Spleen (tissue), 11 donors: Measurements from ENCODE around the gene PRRG3. TPM values are rescaled to one million over a fixed set of nuclear protein-coding genes. Genes with fewer than 3 reads are reported as not detected.

Source experiments
- DNase-seq: peaks from one replicate; pipeline ENCODE4 v3.0.0-alpha.2; 2020
- H3K27ac ChIP-seq, 8 donors: fragments of 200-600 bp; sonication (generic) in 7 of 8; 1 replicate in 4 of 8; 2 replicates in 4 of 8; pipeline versions ENCODE4 v1.5.0 to v1.8.0; 2016 to 2021; ENCODE audit warnings: inconsistent platforms in 4 of 8, mild to moderate bottlenecking in 4 of 8, moderate library complexity in 1 of 8
- H3K27me3 ChIP-seq, 7 donors: fragments of 200-600 bp; sonication (generic) in 6 of 7; replicated peaks in 1 of 7; 1 replicate in 4 of 7; 2 replicates in 3 of 7; pipeline versions ENCODE4 v1.5.0 to v1.8.0; 2016 to 2021; ENCODE audit warnings: inconsistent platforms in 3 of 7, mild to moderate bottlenecking in 1 of 7
- H3K36me3 ChIP-seq, 6 donors: fragments of 200-600 bp; sonication (generic) in 5 of 6; 1 replicate in 4 of 6; 2 replicates in 2 of 6; pipeline versions ENCODE4 v1.5.0 to v1.8.0; 2016 to 2021; ENCODE audit warnings: inconsistent platforms in 2 of 6
- H3K4me1 ChIP-seq, 6 donors: fragments of 200-600 bp; sonication (generic) in 5 of 6; 1 replicate in 3 of 6; 2 replicates in 3 of 6; pipeline versions ENCODE4 v1.5.0 to v1.8.0; 2016 to 2021; ENCODE audit warnings: inconsistent platforms in 3 of 6
- H3K4me3 ChIP-seq, 8 donors: fragments of 200-600 bp; sonication (generic) in 7 of 8; 1 replicate in 4 of 8; 2 replicates in 4 of 8; pipeline versions ENCODE4 v1.5.0 to v1.8.0; 2016 to 2021; ENCODE audit warnings: inconsistent platforms in 4 of 8, mild to moderate bottlenecking in 4 of 8, moderate library complexity in 2 of 8
- H3K9me3 ChIP-seq, 8 donors: fragments of 200-600 bp; sonication (generic) in 7 of 8; 1 replicate in 4 of 8; 2 replicates in 4 of 8; pipeline versions ENCODE4 v1.5.0 to v1.8.0; 2016 to 2021; ENCODE audit warnings: inconsistent platforms in 4 of 8
- POLR2A ChIP-seq, 3 donors: fragments of 450-650 bp; IDR thresholded peaks; one replicate each; pipeline ENCODE4 v1.5.1; 2017; ENCODE audit warnings: antibody characterized with exemption in 3 of 3, mild to moderate bottlenecking in 1 of 3
- POLR2AphosphoS5 ChIP-seq, 3 donors: sonication (generic); formaldehyde crosslinking; IDR thresholded peaks; one replicate each; pipeline ENCODE4 v1.5.1; 2017; ENCODE audit warnings: antibody characterized with exemption in 3 of 3
- WGBS, 5 donors: extraction: QIAGEN DNeasy Blood & Tissue Kit in 3 of 5; methylation state at CpG; one replicate each; pipeline versions ENCODE4 v1.1.5 to v1.1.7; 2013 to 2018; 5-methylcytosine and 5-hydroxymethylcytosine counted together
- intact Hi-C: fragments of 100-400 bp; cut with DNase I; formaldehyde crosslinking; loops from one replicate; pipeline ENCODE4 v1.15.0; 2023; ENCODE audit warnings: low total_unique reads
- polyA plus RNA-seq, 3 donors: library from polyadenylated mRNA; stranded (reverse); fragments of 200-250 nt; gene quantifications; one replicate each; pipeline ENCODE4 v1.2.1, GENCODE V29; 2013
- total RNA-seq, 7 donors: library from RNA; depleted of rRNA in 3 of 7; stranded (reverse); fragments of >200 nt in 3 of 7; fragmentation: NEBNext Ultra II Directional in 4 of 7; extraction: Animal tissue kit (Norgen Biotek cat#: 25700) in 4 of 7; gene quantifications; one replicate each; pipeline versions ENCODE4 v1.1.0 to v1.2.1, GENCODE V29; 2016 to 2021
- TF ChIP-seq, protein P1 (sequence below), 11 experiments: fragments of 200-600 bp in 7 of 11; fragments of 450-650 bp in 4 of 11; sonication (generic) in 4 of 11; IDR thresholded peaks in 8 of 11; conservative IDR thresholded peaks in 3 of 11; 1 replicate in 7 of 11; 2 replicates in 4 of 11; pipeline versions ENCODE4 v1.4.0 to v1.8.0; 2016 to 2021; ENCODE audit warnings: antibody characterized with exemption in 11 of 11, inconsistent platforms in 4 of 11, mild to moderate bottlenecking in 1 of 11
- donor health status: healthy with polysubstance abuse.
- donor health status: DM: no; HTN: no; CAD: no; lungs with moderate emphysema.
- donor health status: DM: no; HTN: no; CAD: no.
- donor health status: Bipolar disorder and iron deficiency.
- donor health status: healthy.
- donor health status: DM: no; HTN: no; CAD: no.
- donor health status: DM: yes; HTN: yes; CAD: no.

Gene PRRG3
- total and polyA plus RNA-seq, 10 donors: 0.06 to 4.3 (median 1.5) TPM

DNA sequence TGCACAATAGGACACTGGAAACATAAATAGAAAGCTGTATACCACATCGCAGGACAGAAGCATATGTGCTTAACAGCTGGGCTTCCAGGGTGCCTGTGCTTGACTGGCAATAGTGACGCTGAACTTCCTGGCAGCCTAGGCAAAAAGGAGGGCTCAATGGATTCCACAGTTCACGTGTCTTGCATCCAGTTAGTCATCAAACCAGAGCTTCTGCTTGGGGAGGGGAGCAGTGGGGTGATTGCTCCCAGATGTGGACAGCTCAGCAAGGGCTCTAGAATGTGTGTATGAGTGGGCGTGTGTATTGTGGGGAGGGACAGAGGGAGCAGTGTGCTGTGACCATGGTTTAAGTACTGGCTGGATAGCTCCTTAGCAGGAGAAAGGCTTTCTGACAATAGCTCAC is 2.3 kb downstream of the PRRG3 start:
- Histone ChIP-seq H3K4me3 (no peak overlapping the region), H3K36me3 (no peaks in the 10 kb centered on the region), H3K27ac (no peak overlapping the region), H3K4me1 (no peaks in the 10 kb centered on the region), H3K9me3 (no peaks in the 10 kb centered on the region), H3K27me3 (peaks cover 0 to 20% (median 11%) of the 10 kb centered on the region in 7 donors)
- intact Hi-C loops: no loop called here
- TF ChIP-seq POLR2A (IDR thresholded peaks at IDR 0.05) (no peak), POLR2AphosphoS5 (IDR thresholded peaks at IDR 0.05) (no peak)
- TF ChIP-seq, protein P1, sequence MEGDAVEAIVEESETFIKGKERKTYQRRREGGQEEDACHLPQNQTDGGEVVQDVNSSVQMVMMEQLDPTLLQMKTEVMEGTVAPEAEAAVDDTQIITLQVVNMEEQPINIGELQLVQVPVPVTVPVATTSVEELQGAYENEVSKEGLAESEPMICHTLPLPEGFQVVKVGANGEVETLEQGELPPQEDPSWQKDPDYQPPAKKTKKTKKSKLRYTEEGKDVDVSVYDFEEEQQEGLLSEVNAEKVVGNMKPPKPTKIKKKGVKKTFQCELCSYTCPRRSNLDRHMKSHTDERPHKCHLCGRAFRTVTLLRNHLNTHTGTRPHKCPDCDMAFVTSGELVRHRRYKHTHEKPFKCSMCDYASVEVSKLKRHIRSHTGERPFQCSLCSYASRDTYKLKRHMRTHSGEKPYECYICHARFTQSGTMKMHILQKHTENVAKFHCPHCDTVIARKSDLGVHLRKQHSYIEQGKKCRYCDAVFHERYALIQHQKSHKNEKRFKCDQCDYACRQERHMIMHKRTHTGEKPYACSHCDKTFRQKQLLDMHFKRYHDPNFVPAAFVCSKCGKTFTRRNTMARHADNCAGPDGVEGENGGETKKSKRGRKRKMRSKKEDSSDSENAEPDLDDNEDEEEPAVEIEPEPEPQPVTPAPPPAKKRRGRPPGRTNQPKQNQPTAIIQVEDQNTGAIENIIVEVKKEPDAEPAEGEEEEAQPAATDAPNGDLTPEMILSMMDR (IDR thresholded peaks at IDR 0.05 in 8 of 11, conservative IDR thresholded peaks at IDR 0.05 in 3 of 11): no peak
- WGBS, 5 donors: 49 to 95% (median 75%) methylated on average over 2 to 4 of the region's 4 CpGs
- DNase-seq: no peak

- no peaks in the 10 kb centered on the region for H3K36me3 ChIP-seq
- H3K4me3 ChIP-seq: no peak overlapping the region
- no peak for DNase-seq
- TF ChIP-seq POLR2AphosphoS5 (IDR thresholded peaks at IDR 0.05): no peak
- WGBS, 5 donors: 64 to 92% (median 74%) methylated on average over 5 to 6 of the region's 6 CpGs
- H3K27ac ChIP-seq: no peak overlapping the region
- H3K4me1 ChIP-seq: no peaks in the 10 kb centered on the region
- H3K27me3 ChIP-seq: peaks cover 0 to 20% (median 11%) of the 10 kb centered on the region in 7 donors
- H3K9me3 ChIP-seq: no peaks in the 10 kb centered on the region
- intact Hi-C loops: no loop called here
These were observed 3.2 kb downstream of the PRRG3 start for GRCh38 chrX:151698485-151698884.

GRCh38 chrX:151699746-151700145 is 4.5 kb downstream of the PRRG3 start:
- intact Hi-C loops: no loop called here

DNA sequence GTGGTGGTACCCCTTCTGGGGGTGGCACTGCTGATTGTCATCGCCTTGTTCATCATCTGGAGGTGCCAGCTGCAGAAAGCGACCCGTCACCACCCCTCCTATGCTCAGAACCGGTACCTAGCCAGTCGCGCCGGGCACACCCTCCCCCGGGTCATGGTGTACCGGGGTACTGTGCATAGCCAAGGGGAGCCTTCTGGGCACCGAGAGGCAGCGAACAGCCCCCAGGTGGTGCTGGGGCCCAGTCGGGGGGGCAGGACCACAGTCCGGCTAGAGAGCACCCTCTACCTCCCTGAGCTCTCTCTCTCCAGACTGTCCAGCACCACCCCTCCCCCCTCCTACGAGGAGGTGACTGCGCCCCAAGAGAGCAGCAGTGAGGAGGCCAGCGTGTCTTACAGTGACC is 5.3 kb downstream of the PRRG3 start:
- Histone ChIP-seq H3K27ac (no peak overlapping the region), H3K4me1 (no peaks in the 10 kb centered on the region), H3K27me3 (peaks cover 0 to 6% (median 0%) of the 10 kb centered on the region in 7 donors), H3K9me3 (no peaks in the 10 kb centered on the region), H3K36me3 (no peaks in the 10 kb centered on the region), H3K4me3 (no peak overlapping the region)
- TF ChIP-seq POLR2A (IDR thresholded peaks at IDR 0.05): no peak
- no peak for TF ChIP-seq POLR2AphosphoS5 (IDR thresholded peaks at IDR 0.05)
- TF ChIP-seq, protein P1 (IDR thresholded peaks at IDR 0.05 in 8 of 11, conservative IDR thresholded peaks at IDR 0.05 in 3 of 11): no peak
- no peak for DNase-seq
- intact Hi-C loops: no loop called here
- 86 to 94% (median 88%) methylated on average over 5 to 16 of the region's 16 CpGs for WGBS, 5 donors

More at GRCh38 chrX:151699746-151700145, 4.5 kb downstream of the PRRG3 start:
- Histone ChIP-seq H3K9me3 (no peaks in the 10 kb centered on the region), H3K27me3 (peaks cover 0 to 15% (median 6%) of the 10 kb centered on the region in 7 donors), H3K27ac (no peak overlapping the region), H3K4me3 (no peak overlapping the region), H3K4me1 (no peaks in the 10 kb centered on the region), H3K36me3 (no peaks in the 10 kb centered on the region)
- no peak for TF ChIP-seq POLR2A (IDR thresholded peaks at IDR 0.05)
- 76 to 95% (median 89%) methylated on average over 2 to 9 of the region's 9 CpGs for WGBS, 5 donors
- DNase-seq: no peak

DNA sequence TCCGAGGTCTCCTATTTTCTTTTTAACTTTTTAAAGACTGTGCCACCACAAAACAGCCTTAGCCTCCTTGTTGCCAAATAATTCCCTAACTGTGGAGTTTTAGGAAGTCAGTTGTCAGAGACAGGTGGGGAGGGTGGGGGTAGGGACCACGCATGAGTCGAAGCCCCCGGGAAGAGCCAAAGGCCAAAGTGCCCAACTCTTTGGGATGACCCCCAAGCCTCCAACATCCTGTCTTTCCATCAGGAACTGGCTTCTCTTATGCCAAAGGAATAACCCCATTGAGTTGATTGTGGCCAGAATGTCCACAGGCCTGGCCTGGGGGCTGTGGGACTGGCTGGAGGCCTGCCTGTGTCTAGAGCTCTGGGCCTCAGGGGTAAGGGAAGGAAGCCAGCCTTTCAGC is 5.8 kb downstream of the PRRG3 start:
- Histone ChIP-seq H3K36me3 (no peaks in the 10 kb centered on the region), H3K9me3 (no peaks in the 10 kb centered on the region), H3K27me3 (peaks cover 0 to 2% (median 0%) of the 10 kb centered on the region in 7 donors), H3K4me1 (no peaks in the 10 kb centered on the region), H3K27ac (no peak overlapping the region), H3K4me3 (no peak overlapping the region)
- intact Hi-C loops: no loop called here
- DNase-seq: no peak
- 88 to 96% (median 94%) methylated on average over 4 of the region's 4 CpGs for WGBS, 5 donors
- TF ChIP-seq POLR2A (IDR thresholded peaks at IDR 0.05) (no peak), POLR2AphosphoS5 (IDR thresholded peaks at IDR 0.05) (no peak)
- TF ChIP-seq, protein P1 (IDR thresholded peaks at IDR 0.05 in 8 of 11, conservative IDR thresholded peaks at IDR 0.05 in 3 of 11): no peak
